ENCODE results near the gene GGCX. TPM values are rescaled to one million over a fixed set of nuclear protein-coding genes. Genes with fewer than 3 reads are reported as not detected.
"Not testable (repeated sequence)": the region's sequence is repeated elsewhere in the genome, so short reads cannot be mapped to it uniquely, and the experiment has no call there.

The GGCX gene
- polyA plus RNA-seq, 1 donor: 22.6 TPM

DNA sequence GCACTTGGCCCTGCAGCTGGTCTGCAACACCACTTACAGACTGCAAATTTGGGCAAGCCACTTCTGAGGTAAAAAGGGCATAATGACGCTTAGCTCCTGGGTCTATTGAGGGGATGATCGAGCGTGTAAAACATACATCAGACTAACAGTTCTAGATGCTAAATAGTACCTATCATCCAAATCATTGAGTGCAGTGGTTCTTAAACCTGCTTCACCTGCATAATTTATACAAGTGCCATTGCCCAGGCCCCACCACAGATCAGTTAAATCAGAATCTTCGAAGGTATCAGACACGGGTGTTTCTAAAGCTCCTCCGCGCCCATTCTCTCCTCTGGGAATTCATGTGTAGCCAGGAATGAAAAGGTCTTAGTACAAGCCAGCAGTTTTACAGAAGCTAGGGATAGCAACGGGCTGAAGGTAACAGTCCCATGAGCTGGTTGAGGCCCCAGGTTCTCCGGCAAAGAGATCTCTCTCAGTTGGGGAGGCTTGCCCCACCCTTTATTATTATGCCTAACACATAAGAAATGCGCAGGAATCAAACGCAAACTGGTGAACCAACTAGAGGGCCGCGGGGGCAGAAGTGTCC, 33.5 kb upstream of the GGCX start:
- no peak for DNase-seq

DNA sequence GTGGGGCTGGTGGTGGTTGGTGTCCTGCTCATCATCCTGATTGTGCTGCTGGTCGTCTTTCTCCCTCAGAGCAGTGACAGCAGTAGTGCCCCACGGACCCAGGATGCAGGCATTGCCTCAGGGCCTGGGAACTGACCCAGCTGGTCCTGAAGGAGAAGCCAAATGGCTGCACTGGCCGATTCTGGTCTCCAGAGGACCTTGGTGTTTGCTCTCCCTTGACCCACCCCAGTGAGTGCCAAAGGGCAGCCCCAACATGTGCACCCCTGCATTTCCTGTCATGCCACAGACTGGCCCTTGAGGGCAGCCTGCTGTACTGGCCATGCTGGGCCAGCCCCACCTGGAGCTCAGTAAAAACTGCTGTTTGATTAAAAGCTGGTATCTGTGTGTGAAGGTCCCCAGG, 31.7 kb upstream of the GGCX start:
- DNase-seq: no peak

DNA sequence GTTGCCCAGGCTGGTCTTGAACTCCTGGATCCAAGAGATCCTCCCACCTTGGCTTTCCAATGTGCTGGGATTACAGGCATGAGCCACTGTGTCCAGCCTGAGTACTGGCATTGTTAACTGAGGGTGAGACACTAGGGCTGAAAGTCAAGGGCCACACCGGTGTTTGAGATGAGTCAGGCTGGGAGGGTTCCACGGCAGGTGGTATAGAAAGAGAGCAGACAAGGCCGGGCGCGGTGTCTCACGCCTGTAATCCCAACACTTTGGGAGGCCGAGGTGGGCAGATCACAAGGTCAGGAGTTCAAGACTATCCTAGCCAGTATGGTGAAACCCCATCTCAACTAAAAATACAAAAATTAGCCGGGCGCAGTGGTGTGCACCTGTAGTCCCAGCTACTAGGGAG, 31.0 kb upstream of the GGCX start:
- not testable (repeated sequence) for DNase-seq

DNA sequence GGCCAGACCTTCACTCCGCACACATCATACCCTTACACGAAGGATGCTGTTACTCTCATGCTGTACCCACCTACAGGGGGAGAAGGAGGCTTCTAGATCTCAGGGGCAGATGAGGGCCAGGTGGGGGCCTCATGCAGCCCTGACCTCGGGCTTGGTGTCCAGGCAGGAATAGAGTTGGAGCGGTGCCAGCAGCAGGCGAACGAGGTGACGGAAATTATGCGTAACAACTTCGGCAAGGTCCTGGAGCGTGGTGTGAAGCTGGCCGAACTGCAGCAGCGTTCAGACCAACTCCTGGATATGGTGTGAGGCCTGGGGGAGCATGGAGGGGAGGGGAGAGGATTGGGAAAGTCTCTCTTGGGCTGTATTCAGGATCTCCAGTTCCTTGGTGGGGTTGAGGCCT, 30.3 kb upstream of the GGCX start:
- DNase-seq: no peak

DNA sequence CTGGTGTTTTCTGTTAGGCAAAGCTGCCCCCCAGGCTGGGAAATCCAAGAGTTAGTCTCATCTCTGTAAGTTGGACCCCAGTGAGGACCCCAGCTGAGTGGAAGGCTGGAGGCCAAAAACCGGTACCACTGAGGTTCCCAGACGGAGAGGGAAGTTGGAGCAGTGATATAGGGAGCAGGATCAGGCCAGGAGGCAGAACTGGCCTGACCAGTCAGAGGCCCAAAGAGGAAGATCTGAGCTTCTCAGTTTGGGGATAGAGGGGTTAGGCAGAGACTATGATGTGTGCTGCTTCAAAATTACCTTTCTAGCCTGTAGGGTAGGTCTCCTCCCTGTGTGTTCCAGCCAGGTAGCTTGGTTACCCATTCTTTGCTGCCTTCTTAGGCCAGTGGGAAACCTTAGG, 29.7 kb upstream of the GGCX start:
- DNase-seq: no peak

DNA sequence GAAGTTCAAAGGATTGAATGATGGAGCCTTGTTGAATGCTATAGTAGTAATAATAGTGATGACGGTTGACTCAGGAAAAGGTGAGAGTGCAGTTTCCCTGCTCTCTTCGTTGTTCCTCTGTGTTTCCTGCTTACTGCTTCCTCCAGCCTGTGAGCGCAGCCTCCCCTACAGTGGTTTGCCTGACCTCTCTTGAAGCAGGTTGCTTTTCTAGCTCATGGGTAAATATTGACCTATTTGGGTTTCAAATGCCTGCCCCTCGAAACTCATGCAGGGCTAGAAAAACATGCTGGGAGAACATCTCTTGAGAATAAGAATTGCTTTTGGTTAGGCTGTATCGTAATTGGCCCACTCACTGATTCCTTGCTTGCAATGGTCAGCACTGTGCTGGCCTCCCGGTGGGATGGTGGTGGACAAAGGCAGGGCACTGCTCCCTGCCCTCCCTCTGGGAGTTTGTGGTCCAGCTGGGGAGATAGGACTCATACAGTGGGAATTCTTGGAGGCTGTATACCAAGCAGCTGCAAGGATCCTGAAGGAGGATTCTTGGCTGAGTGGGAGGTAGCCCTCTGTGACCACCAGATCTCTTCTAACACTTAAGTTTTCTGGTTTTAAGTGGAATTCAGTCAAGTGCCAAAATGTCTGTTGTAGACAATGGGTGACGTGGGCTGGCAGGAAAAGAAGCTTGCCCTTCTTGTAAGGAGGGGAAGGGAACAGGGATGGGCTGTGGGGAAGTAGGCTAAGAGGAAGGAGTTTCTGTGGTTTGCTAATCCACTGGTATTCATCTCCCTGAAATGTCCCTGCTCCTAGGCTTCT, 28.9 kb upstream of the GGCX start:
- DNase-seq: no peak

DNA sequence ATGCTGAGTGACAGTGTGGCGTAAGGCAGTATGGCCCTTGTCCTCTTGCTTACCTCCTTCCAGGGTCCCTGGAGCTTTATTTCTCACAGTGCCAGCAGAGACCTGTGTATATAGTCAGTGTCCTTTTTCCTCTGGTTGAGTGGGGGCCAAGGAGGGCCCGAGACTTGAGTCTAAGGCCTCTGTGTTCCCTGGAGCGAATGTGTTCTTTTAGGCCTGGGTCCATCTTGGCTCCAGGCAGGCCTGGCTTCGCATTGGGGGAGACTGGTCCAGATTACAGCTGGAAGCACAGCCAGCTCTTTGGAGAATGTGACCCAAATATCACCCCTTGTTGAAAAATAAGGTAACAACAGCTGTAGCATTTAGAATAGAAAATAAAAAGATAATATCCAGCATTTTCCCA, 27.9 kb upstream of the GGCX start:
- no peak for DNase-seq

DNA sequence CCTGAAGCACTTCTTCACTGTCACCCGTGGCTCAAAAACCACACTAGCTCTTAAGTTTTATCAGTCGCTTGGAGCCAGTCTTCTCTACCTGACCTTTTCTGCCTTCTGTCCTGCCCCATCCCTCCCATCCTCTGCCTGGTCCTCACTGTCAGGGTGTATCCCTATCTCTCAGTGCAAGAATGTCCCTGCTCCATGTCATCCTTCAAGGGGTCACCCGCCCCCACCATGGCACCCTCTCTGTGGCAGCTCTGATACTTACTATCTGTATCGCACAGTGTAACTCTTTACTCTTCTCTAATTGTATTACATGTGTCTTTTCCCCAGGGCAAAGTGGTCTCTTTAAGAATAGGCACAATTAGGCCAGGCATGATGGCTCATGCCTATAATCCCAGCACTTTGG, 27.4 kb upstream of the GGCX start:
- no peak for DNase-seq

DNA sequence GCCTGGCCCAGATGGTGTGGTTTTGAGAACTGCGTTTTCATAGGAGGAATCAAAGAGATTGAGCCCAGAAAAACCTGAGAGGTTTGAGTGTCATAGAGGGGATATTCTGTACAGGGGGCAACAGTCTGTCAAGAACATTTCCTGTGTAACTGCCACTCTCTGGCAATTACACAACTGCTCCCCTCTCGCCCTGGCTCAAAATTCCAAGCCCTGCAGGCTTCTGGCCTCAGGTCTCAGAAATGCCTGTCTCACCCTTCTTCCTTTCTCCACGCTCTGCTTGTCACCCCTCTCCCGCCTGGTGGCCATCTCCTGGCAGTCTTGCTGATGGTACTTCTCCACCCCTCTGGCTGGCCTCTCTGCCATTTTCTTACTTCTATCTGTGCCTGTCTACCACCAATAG, 26.9 kb upstream of the GGCX start:
- no peak for DNase-seq

DNA sequence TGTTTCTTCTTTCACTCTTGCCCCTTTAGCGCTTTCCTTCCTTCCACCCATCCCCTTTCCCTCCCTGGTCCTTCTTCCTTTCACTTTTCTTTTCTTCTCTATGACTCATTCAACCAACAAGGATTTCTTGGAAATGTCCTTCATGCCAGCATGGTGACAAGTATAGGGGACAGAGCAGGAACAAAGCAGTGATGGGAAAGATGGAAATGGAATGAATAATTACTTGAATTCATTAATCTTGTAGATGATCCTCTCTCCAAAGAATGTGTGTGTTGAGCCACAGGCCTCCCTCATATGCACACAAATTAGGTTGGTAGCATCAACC, 24.4 kb upstream of the GGCX start:
- DNase-seq: no peak

DNA sequence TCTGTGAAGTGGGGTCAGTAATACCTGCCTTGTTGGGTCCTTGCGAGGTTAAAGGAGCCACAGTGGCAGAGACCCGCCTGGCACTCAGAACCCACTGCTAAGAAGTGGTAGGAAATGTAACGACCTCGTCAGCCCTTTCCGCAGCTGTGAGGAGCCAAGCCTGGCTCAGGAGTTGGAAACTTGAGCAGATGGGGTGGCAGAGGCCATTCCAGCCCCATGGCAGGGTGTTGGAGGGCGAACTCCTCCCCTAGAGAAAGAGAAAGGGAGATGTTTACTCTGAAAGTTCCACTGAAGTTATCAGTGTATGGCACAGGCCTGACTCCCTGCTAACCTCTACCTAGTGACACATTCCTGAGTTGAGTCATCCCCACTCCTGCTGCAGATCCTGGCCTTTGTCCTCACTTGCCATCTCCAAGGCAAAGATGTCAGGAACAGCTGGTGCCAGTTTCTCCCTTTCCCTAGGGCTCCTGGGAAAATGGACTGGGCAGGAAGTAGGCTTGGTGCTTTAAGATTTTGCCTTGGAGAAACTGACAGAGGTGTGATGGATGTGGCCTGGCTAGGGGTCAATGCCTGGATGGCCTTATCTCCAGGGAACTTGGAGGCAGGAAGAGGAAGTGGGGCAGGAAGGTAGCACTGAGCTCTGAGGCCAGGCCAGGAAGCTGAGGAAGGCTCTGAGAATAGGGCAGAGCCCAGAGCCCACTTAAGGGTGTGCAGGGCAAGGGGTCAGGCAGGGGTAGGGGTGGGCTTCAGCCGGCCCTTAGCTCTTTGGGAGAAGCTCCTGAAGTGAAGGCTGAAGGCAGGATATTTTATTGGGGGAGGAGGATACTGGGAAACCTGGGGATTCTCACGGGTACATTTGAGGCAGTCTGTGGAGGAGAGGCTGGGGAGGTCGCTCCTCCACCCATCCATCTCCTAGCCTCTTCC, 23.8 kb upstream of the GGCX start:
- no peak for DNase-seq

DNA sequence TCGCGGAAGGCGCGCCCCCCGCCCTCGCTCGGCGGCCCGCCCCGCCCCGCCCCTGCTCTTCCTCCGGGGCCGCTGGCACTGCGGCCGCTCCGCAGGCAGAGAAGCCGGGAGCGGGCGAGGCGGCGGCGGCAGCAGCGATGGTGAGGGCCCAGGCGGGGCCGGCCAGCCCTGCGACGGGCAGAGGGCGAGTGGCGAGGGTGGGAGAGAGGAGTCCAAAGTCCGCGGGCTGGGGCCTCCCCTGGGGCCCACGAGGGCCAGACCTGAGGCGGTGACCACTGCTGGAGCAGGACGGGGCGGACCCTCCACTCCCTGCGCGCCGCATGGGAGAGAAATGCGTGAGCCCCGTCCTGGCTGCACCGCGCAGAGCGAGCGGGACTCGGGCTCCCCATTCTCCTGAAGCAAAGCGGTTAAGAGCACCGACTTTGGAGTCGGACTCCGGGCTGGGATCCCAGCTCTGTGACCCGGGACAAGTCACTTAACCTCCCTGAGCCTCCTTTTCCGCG, 23.1 kb upstream of the GGCX start, which contains the start of gene VAMP5:
Gene VAMP5, plus strand, starts transcription at position 78 of the 503 bp plus-strand sequence. Its CDS starts 60 bp downstream, at position 138.
- no peak for DNase-seq

DNA sequence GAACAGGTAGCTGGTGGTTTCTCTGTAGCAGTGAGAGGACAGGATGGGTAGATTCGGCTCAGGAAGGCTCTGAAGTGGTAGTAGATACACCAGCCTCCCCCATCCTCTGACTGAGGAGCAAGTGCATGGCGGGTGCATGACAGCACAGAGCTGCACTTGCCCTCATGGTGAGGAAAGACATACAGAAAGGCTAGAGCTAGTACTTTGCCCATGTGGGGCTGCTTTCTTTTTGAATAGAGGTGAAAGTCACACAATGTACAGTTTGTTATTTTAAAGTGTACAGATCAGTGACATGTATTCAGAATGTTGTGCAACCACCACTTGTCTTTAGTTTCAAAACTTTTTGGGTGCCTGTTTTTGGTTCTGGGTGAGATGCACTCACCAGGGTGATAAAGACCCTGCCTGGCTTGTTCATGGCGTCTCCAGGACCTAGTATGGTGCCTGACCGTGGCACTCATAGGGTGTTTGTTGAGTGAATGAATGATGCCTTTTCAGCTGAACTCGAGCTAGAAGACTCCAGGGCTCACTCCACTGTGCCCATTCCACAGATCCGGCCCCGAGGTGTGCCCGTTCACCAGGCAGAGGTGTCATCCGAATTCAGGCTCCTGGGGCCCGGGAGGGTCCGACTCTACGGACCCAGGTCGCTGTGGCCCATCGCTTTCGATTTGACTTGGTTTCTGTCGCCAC, 22.5 kb upstream of the GGCX start:
- DNase-seq: no peak

DNA sequence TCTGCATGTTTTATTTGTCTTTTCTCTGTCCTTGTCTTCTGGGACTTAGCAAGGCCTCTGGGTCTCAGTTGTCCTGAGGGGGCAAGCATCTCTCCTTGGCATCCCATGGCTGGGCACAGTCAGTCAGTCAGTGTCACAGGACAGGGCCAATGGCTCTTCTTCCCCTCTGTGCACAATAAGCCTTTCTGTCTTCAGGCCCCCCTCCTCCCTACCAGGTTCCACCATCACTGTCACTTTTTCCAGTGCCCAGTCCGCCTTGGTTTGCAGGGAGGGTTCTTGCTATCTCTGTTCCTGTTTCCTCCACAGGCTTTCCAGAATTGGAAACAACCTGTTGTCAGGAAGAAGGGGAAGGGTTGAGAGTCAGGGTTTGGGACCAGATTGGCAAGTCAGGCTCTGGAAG, 21.2 kb upstream of the GGCX start:
- no peak for DNase-seq

DNA sequence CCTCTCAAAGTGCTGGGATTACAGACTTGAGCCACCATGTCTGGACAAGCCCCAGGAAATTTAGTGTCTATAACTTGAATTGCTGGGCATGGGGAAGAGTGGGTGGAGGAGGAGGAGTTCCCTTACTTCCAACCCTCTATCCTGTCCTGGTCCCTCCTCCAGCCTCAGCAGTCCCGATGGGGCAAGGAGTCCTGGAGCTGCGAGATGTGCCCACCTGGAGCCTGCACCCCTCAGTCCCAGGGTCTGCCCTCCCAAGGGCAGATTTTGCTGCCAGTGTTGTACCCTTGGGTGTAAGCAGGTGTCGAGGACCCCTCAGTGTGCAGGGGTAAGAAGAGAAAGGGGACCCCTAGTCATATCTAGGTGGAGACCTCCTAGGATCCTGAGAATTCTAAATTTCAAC, 18.9 kb upstream of the GGCX start:
- DNase-seq: no peak

DNA sequence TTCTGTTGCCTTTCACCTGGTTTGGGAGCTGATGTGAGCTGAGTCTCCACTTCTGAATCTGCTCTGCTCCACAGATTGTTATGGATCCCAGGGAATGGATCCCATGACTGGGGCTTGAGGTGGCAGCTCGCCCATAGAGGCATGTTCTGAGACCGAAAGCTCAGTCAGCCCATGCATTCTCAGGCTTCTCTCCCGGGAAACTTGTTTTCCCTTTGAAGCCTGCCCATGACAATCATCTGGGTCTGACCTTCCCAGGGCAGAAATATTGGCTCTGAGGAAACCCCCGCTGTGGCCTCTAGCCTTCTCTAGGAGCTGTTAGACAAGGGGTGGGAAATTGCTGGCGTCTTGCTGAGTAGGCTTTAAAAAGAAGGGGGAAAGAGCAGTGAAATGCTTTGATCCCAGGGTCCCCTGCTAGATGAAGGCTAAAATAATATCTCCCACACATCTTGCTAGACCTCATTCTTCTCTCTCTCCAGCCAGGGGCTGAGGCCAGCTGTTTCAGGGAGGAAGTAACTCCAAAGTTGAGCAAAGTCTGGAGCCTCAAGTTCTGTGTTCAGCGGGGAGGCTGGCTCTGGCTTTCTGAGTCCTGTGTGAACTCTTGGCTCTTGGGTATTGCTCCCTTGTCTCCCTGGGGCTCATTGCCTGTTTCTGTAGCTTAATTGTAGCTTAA, 18.1 kb upstream of the GGCX start:
- no peak for DNase-seq

DNA sequence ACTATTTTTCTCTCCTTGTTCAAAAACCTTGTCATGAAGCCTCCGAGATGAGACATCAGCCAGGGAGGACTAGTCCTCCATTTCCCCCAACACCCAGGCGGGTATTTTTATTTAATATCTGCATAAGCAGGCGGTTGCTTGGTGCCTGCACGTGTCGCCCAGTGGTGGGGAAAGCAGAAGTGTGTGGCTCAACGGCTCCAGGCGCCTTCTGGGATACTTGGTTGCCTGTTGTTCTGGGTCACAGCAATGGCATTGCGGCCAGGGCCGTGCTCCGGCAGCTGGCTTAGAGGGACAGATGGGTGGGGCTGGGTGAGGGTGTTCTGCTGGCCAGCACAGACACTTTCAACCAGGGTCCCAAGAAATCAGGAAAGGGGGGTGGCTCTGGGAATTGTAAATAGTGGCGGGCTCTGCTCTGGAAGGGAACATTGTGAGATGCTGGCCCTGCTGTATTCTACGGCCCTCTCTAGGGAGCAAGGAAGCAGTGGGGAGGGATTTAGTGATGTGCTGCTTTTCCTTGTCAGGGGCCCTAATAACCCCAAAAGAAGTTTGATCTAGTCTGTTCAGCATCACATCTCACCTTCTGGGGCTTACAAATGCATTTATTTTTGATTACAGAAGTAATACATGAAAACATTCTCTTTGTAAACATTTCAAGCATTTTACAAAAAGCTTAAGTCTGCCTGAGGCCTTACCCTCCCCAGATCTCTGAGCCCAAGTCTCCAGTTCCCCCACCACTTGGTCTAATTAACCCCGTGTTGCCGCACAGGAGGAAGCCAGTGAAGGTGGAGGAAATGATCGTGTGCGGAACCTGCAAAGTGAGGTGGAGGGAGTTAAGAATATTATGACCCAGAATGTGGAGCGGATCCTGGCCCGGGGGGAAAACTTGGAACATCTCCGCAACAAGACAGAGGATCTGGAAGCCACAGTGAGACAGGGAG, 17.2 kb upstream of the GGCX start:
- DNase-seq: no peak

DNA sequence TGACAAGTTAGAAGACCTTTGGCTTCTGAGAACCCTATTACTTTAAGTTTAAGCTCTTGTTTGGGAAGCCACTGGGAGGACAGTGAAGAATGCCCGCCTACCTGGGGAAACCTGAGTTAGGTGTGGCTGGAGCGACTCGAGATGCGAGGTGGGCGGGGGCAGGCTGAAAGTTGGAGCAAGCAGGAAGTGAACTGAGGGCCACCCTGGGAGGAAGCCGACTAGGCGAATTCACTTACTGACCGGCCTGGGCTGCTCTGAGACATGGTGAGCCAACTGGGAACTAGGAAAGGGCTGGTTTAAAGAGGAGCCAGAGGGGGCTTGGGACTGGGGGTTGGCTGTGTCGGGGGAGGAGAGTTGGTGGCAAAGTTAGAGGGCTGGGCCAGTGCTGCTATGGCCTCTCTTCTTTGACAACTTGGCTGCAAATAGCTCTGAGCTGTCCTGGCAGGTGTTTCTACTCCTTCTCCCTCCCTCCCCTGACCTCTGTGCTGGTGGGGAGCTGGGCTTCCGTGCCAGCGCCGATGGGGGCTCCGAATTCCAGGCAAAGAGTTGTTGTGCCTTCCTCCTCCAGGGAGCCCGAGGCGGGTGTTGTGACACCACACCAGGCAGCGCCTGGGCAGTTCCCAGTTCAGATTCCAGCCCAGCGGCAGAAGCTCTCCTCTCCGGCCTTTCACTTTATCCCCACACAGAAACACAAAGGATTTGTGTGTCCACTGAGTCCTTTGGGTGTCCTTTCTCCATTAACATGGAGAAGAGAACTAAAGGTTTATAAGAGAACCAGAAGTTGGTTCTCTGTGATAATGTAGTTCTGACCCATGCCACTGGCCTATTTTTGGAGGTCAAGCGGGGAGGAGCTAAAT, 16.3 kb upstream of the GGCX start, which contains the start of gene VAMP8:
Gene VAMP8, plus strand, starts transcription at position 201 of the 857 bp plus-strand sequence. Its CDS starts 61 bp downstream, at position 262.
- no peak for DNase-seq

DNA sequence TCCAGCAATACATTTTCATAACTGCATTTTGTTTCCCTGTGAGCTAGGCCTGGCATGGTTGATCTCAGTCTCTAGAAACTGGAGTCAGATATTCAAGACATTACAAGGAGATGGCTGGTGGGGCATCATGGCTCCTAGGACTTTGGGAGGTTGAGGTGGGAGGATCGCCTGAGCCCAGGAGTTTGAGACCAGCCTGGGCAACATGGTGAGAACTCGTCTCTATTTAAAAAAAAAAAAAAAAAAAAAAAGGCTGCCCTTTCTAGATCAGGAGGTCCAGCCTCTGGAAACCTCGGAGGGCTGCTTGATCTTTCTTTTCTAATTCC, 15.7 kb upstream of the GGCX start:
- DNase-seq: no peak

DNA sequence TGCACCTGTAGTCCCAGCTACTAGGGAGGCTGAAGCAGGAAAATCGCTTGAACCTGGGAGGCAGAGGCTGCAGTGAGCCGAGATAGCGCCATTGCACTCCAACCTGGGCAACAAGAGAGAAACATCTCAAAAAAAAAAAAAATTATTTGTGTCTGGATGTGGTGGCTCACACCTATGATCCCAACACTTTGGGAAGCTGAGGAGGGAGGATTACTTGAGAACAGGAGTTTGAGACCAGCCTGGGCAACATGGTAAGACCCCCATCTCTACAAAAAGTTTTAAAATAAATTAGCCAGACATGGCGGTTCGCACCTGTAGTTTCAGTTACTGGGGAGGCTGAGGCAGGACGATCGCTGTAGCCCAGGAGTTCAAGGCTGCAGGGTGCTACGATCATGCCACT, 14.4 kb upstream of the GGCX start:
- DNase-seq: no peak
